ENCODE measurements around the gene MYO5B. TPM values are rescaled to one million over a fixed set of nuclear protein-coding genes. Genes with fewer than 3 reads are reported as not detected.

Gene MYO5B
- total RNA-seq, 4 donors from 2014 or later: 0.29 to 14.7 (median 1.2) TPM

DNA sequence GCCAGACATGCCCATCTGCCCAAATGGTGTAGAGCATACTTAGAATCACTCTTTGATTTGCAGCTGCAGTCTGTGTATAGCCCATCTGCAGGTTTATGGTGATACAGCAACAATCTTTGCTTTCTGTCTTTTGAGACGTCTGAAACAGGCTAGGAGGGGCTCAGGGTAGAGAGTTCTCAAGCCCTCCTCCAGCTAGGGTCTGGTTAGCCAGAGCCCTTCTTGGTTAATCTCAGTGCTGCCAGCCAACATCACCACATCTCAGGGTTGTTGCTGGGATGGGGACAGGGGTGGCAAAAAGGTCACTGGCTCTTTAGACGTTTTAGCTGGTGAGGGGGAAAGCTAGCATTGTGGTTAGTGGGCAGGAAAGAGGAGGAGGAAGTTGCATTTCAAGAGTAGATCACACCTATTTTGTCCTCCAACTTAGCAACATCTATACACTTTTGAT lies 245.0 kb downstream of the MYO5B start:
- no peak for TF ChIP-seq POLR2A (IDR thresholded peaks at IDR 0.05)
- TF ChIP-seq, protein P1, sequence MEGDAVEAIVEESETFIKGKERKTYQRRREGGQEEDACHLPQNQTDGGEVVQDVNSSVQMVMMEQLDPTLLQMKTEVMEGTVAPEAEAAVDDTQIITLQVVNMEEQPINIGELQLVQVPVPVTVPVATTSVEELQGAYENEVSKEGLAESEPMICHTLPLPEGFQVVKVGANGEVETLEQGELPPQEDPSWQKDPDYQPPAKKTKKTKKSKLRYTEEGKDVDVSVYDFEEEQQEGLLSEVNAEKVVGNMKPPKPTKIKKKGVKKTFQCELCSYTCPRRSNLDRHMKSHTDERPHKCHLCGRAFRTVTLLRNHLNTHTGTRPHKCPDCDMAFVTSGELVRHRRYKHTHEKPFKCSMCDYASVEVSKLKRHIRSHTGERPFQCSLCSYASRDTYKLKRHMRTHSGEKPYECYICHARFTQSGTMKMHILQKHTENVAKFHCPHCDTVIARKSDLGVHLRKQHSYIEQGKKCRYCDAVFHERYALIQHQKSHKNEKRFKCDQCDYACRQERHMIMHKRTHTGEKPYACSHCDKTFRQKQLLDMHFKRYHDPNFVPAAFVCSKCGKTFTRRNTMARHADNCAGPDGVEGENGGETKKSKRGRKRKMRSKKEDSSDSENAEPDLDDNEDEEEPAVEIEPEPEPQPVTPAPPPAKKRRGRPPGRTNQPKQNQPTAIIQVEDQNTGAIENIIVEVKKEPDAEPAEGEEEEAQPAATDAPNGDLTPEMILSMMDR (IDR thresholded peaks at IDR 0.05): no peak
- intact Hi-C loops (cut with DNase I; ENCODE audit: low total_unique reads): no loop called here
- H3K27ac ChIP-seq: no peak overlapping the region
- no peaks in the 10 kb centered on the region for H3K27me3 ChIP-seq
- DNase-seq: no peak
- no peak overlapping the region for H3K4me3 ChIP-seq
- no peaks in the 10 kb centered on the region for H3K4me1 ChIP-seq
- H3K9me3 ChIP-seq: no peaks in the 10 kb centered on the region
- no peaks in the 10 kb centered on the region for H3K36me3 ChIP-seq

DNA sequence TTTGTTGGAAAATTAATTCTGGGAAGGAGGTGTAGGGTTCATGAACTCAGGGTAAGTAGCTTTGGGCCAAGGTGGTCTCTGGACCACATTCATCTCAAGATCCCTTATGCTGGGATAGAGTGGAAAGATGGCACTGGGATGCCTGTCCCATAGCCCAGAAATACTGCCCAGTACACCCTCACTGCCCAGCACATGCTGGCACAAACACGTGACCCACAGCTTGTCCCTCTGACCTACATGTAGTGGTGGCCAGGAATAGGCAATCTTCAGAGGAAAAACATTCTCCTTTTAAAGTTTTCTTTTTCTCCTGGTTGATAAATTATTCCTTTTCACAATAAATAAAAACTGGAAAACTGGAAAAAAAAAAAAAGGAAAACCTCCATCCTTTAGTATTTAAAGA lies 246.0 kb downstream of the MYO5B start:
- H3K36me3 ChIP-seq: no peaks in the 10 kb centered on the region
- no peak for DNase-seq
- no peaks in the 10 kb centered on the region for H3K9me3 ChIP-seq
- H3K27me3 ChIP-seq: no peaks in the 10 kb centered on the region
- TF ChIP-seq, protein P1 (IDR thresholded peaks at IDR 0.05): no peak
- no peak for TF ChIP-seq POLR2A (IDR thresholded peaks at IDR 0.05)
- intact Hi-C loops (cut with DNase I; ENCODE audit: low total_unique reads): no loop called here
- no peak overlapping the region for H3K4me3 ChIP-seq
- H3K4me1 ChIP-seq: no peaks in the 10 kb centered on the region
- H3K27ac ChIP-seq: no peak overlapping the region

DNA sequence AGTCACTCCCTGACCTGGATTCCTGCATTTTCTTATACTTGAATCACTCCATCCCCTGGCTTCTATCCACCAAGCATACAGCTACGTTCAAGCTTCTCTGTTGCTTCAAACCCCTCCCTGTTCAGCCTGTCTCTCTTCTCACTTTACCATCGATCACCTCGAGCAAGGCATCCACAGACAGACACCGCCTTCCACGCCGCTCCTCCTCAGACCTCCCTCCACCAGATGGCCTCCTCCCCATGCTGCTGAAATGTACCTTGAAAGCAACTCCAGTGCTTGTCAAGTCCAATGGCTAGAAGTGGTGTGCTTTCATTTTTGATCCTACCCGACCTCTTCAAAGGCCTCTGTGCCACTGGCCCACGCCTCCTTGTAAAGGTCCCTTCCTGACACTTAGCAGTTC lies 250.3 kb downstream of the MYO5B start:
- TF ChIP-seq POLR2A (IDR thresholded peaks at IDR 0.05): no peak
- TF ChIP-seq, protein P1 (IDR thresholded peaks at IDR 0.05): no peak
- Histone ChIP-seq H3K27ac (no peak overlapping the region), H3K36me3 (no peaks in the 10 kb centered on the region), H3K4me3 (no peak overlapping the region), H3K4me1 (no peaks in the 10 kb centered on the region), H3K27me3 (no peaks in the 10 kb centered on the region), H3K9me3 (no peaks in the 10 kb centered on the region)
- no peak for DNase-seq
- intact Hi-C loops (cut with DNase I; ENCODE audit: low total_unique reads): no loop called here

DNA sequence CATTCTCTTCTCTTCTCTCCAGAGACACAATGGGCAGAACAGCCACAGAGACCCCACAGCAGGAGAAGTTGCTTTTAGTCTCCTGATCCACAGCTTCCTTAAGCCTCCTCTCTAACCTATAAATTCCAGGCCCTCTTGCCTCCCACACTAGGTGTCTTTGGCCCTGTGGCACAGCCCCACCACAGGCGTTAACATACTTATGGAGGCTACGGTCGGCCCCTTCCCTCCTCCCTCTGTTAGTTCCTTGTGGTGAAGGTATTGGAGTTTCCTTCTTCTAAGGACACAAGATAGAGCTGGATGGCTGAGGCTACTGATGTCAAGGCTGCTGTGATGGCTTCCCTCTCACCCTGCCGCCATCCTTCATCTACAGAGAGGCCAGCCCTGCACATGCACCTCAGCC lies 258.1 kb downstream of the MYO5B start:
- H3K9me3 ChIP-seq: no peaks in the 10 kb centered on the region
- no peak overlapping the region for H3K4me3 ChIP-seq
- no peaks in the 10 kb centered on the region for H3K36me3 ChIP-seq
- intact Hi-C loops (cut with DNase I; ENCODE audit: low total_unique reads): no loop called here
- no peak overlapping the region for H3K27ac ChIP-seq
- no peaks in the 10 kb centered on the region for H3K4me1 ChIP-seq
- H3K27me3 ChIP-seq: no peaks in the 10 kb centered on the region
- TF ChIP-seq POLR2A (IDR thresholded peaks at IDR 0.05): no peak
- TF ChIP-seq, protein P1 (IDR thresholded peaks at IDR 0.05): no peak
- DNase-seq: no peak

DNA sequence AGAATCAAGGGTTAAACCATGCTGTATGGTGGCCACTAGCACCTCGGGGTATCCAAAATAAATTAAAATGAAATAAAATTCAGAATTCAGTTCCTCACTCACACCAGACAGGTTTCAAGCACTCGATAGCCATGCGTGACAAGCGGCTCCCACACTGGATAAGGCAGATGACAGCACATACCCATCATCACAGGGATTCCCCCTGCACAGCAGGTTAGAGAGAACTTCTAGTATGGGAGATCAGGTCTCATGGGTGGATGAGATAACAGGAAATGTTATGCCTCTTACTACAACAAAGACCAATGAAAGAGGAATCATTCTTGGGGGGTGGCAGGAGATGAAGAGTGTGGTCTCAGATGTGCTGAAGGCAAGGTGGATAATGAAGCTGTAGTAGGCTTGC lies 259.7 kb downstream of the MYO5B start:
- Histone ChIP-seq H3K27me3 (no peaks in the 10 kb centered on the region), H3K4me1 (no peaks in the 10 kb centered on the region), H3K36me3 (no peaks in the 10 kb centered on the region), H3K4me3 (no peak overlapping the region), H3K27ac (no peak overlapping the region), H3K9me3 (no peaks in the 10 kb centered on the region)
- DNase-seq: no peak
- intact Hi-C loops (cut with DNase I; ENCODE audit: low total_unique reads): no loop called here
- TF ChIP-seq, protein P1 (IDR thresholded peaks at IDR 0.05): no peak
- TF ChIP-seq POLR2A (IDR thresholded peaks at IDR 0.05): no peak
